ENCODE measurements around the gene UQCRC1.

- TF ChIP-seq EZH2 (IDR thresholded peaks at IDR 0.05; ENCODE audit: borderline replicate concordance, insufficient read depth, low read depth, low read length, poor library complexity, severe bottlenecking) = no peak
- TF ChIP-seq, protein P1, sequence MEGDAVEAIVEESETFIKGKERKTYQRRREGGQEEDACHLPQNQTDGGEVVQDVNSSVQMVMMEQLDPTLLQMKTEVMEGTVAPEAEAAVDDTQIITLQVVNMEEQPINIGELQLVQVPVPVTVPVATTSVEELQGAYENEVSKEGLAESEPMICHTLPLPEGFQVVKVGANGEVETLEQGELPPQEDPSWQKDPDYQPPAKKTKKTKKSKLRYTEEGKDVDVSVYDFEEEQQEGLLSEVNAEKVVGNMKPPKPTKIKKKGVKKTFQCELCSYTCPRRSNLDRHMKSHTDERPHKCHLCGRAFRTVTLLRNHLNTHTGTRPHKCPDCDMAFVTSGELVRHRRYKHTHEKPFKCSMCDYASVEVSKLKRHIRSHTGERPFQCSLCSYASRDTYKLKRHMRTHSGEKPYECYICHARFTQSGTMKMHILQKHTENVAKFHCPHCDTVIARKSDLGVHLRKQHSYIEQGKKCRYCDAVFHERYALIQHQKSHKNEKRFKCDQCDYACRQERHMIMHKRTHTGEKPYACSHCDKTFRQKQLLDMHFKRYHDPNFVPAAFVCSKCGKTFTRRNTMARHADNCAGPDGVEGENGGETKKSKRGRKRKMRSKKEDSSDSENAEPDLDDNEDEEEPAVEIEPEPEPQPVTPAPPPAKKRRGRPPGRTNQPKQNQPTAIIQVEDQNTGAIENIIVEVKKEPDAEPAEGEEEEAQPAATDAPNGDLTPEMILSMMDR (IDR thresholded peaks at IDR 0.05) = no peak
Observed at GRCh38 chr3:48637305-48637704, 27.9 kb upstream of the UQCRC1 start.
